Measurements from ENCODE around the gene IL11. TPM values are rescaled to one million over a fixed set of nuclear protein-coding genes. Genes with fewer than 3 reads are reported as not detected.
A peak's percentile ranks its signal among the peaks of the same experiment; 100 is the strongest.

The IL11 gene
- total RNA-seq, 1 experiment from 2014 or later: 0.97 TPM

DNA sequence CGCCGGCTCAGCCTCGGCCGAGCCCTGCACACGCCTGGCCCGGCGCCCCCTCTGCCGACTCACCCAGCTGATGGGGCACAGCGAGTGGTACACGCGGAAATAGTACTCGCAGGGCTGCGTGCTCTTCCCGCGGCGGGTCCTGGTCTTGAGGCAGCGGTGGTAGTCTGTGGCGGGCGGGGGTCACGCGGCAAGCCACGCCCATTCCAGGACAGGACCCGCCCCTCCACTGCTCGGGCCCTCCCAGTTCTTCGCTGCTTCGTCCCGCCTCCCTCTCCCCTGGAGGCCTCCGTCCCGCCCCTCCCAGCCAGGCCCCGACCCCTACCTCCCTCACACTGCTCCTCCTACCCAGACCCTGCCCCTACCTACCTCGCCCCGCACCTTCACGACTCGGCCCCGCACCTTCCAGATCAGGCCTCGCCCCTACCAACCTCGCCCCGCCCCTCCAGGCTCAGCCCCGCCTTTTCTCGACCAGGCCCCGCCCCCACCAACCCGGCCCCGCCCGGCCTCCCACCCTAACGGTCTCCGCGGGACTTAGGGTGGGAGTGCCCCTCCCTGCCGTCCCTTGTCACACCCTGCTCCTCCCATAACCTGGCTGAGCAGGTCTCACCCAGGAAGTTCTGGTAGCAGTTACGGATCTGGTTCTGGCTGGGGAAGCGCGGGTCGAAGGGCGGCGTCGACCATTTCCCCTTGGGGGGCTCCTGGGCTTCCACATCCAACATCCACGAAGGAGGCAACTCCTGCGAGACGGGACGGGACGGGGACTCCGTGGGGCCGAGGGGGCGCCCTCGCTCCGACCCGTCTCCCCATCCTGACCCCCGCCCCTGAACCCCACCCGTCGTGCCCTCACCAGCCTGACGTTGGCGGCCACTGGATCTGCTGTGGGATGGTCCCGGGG lies 16.2 kb downstream of the IL11 start:
- CTCF ChIA-PET: interaction anchor here (0.8 to 3.1 kb wide), 2 partner anchors 15 to 283 kb away, joined by 4 to 13 read pairs; partner anchors contain the start of gene KMT5C
- Mint-ChIP-seq H3K27me3 (ENCODE audit: unreplicated experiment) (peaks cover 82% of the 10 kb centered on the region), H3K4me1 (ENCODE audit: low read depth, unreplicated experiment) (peaks cover 33% of the 10 kb centered on the region), H3K36me3 (ENCODE audit: insufficient read depth, unreplicated experiment) (peaks cover 22% of the 10 kb centered on the region), H3K27ac (ENCODE audit: unreplicated experiment) (no peak overlapping the region), H3K4me3 (ENCODE audit: low read depth, unreplicated experiment) (peak overlapping the region; percentile 79), H3K9me3 (ENCODE audit: low read depth, unreplicated experiment) (no peaks in the 10 kb centered on the region)
- intact Hi-C loops (cut with micrococcal nuclease; ENCODE audit: unreplicated experiment): no loop called here
- BruUV-seq (replicated peaks): no TSS peak
- TF ChIP-seq, protein P1, sequence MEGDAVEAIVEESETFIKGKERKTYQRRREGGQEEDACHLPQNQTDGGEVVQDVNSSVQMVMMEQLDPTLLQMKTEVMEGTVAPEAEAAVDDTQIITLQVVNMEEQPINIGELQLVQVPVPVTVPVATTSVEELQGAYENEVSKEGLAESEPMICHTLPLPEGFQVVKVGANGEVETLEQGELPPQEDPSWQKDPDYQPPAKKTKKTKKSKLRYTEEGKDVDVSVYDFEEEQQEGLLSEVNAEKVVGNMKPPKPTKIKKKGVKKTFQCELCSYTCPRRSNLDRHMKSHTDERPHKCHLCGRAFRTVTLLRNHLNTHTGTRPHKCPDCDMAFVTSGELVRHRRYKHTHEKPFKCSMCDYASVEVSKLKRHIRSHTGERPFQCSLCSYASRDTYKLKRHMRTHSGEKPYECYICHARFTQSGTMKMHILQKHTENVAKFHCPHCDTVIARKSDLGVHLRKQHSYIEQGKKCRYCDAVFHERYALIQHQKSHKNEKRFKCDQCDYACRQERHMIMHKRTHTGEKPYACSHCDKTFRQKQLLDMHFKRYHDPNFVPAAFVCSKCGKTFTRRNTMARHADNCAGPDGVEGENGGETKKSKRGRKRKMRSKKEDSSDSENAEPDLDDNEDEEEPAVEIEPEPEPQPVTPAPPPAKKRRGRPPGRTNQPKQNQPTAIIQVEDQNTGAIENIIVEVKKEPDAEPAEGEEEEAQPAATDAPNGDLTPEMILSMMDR (IDR thresholded peaks at IDR 0.05; ENCODE audit: unreplicated experiment): no peak
- peak; percentile 84 for DNase-seq

DNA sequence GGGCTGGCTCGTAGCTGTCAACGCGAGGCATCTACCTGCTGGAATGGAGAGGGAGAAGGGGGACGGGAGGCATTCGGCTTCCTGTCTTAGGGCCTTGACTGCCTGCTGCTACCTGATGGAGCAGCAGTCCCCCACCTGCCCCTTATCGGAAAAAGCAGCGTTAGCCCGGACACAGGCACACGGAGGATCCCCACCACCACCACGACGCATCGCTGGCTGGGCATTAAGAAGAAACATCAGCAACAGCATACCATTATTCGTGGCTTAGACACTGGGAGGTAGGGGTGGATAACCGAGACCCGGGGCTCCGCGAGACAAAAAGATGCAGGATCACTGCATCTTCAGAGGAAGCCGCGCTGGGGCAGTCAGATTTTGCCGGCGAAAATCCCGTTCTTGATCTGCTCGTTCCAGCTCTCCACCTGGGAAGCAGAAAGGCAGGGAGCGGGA lies 16.9 kb downstream of the IL11 start:
- intact Hi-C loops (cut with micrococcal nuclease; ENCODE audit: unreplicated experiment): no loop called here
- peak overlapping the region; percentile 79 for H3K4me3 Mint-ChIP-seq (ENCODE audit: low read depth, unreplicated experiment)
- H3K27me3 Mint-ChIP-seq (ENCODE audit: unreplicated experiment): peaks cover 75% of the 10 kb centered on the region
- DNase-seq: no peak
- TSS peak; percentile 75 for BruUV-seq (replicated peaks)
- peak overlapping the region; percentile 63 for H3K27ac Mint-ChIP-seq (ENCODE audit: unreplicated experiment)
- TF ChIP-seq, protein P1 (IDR thresholded peaks at IDR 0.05; ENCODE audit: unreplicated experiment): no peak
- CTCF ChIA-PET: interaction anchor here (1.9 to 3.1 kb wide), 2 partner anchors 14 to 31 kb away, joined by 5 to 13 read pairs; partner anchors contain the start of genes KMT5C and TMEM238
- H3K9me3 Mint-ChIP-seq (ENCODE audit: low read depth, unreplicated experiment): no peaks in the 10 kb centered on the region
- H3K4me1 Mint-ChIP-seq (ENCODE audit: low read depth, unreplicated experiment): peaks cover 33% of the 10 kb centered on the region
- peaks cover 22% of the 10 kb centered on the region for H3K36me3 Mint-ChIP-seq (ENCODE audit: insufficient read depth, unreplicated experiment)

DNA sequence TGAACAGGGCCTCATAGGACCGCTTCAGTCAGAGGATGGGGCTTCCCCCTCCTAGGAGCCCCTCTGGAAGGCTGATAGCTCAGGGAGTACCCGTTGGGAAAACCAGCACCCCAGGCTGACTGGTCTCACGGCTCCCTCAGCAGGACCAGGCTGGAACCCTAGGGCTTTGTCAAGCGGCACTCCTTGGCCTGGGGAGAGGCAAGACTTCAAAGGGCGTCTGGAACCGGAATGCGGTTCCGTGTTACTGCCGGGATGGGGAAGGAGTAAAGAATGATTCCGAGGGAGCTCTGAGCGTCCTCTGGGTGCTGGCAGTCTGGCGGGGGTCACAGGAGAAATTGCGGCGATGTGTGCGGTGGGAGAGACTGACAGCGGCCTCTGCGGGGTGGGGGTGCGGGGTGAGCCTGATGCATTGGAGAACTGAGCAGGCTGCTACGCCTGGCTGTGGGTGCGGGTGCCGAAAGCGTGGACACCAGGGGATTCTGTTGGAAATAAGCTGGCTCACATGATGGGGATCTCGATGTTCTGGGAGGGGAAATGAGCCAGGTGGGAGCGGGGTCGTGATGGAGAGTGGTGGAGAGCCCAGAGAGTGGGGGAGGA lies 17.6 kb downstream of the IL11 start:
- peak overlapping the region; percentile 63 for H3K27ac Mint-ChIP-seq (ENCODE audit: unreplicated experiment)
- no TSS peak for BruUV-seq (replicated peaks)
- intact Hi-C loops (cut with micrococcal nuclease; ENCODE audit: unreplicated experiment): no loop called here
- H3K9me3 Mint-ChIP-seq (ENCODE audit: low read depth, unreplicated experiment): no peaks in the 10 kb centered on the region
- CTCF ChIA-PET: interaction anchor here (0.7 to 3.1 kb wide), 4 partner anchors 14 to 31 kb away, joined by 3 to 13 read pairs (median 4); partner anchors contain the start of genes KMT5C and TMEM238
- H3K4me3 Mint-ChIP-seq (ENCODE audit: low read depth, unreplicated experiment): peak overlapping the region; percentile 79
- H3K27me3 Mint-ChIP-seq (ENCODE audit: unreplicated experiment): peaks cover 68% of the 10 kb centered on the region
- peaks cover 28% of the 10 kb centered on the region for H3K36me3 Mint-ChIP-seq (ENCODE audit: insufficient read depth, unreplicated experiment)
- DNase-seq: no peak
- H3K4me1 Mint-ChIP-seq (ENCODE audit: low read depth, unreplicated experiment): peaks cover 33% of the 10 kb centered on the region
- TF ChIP-seq, protein P1 (IDR thresholded peaks at IDR 0.05; ENCODE audit: unreplicated experiment): no peak

DNA sequence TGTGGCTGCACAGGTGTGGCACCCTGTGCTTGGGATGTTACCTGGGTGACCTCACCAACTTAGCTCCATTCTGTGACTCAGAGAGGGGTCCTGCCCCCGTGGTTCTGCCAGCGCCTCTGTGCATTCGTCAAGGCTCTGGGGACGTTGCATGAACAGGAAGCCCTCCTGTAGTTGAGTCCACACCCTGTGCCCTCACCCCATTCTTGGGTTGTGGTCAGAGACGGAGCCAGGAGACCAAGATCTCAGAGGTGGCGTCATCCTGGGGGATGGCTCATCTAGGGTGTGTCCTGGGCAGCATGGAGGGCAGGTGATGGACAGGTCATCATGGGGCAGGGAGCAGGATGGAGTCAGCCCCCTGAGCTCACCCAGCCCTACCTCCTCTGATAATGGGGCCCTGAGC lies 18.2 kb downstream of the IL11 start:
- Mint-ChIP-seq H3K4me1 (ENCODE audit: low read depth, unreplicated experiment) (peaks cover 33% of the 10 kb centered on the region), H3K27me3 (ENCODE audit: unreplicated experiment) (peaks cover 62% of the 10 kb centered on the region), H3K9me3 (ENCODE audit: low read depth, unreplicated experiment) (no peaks in the 10 kb centered on the region), H3K27ac (ENCODE audit: unreplicated experiment) (peak overlapping the region; percentile 63), H3K4me3 (ENCODE audit: low read depth, unreplicated experiment) (peak overlapping the region; percentile 79), H3K36me3 (ENCODE audit: insufficient read depth, unreplicated experiment) (peaks cover 29% of the 10 kb centered on the region)
- TF ChIP-seq, protein P1 (IDR thresholded peaks at IDR 0.05; ENCODE audit: unreplicated experiment): no peak
- CTCF ChIA-PET: interaction anchor here (0.7 to 3.1 kb wide), 4 partner anchors 13 to 32 kb away, joined by 3 to 13 read pairs (median 4); partner anchors contain the start of genes KMT5C and TMEM238
- intact Hi-C loops (cut with micrococcal nuclease; ENCODE audit: unreplicated experiment): no loop called here
- BruUV-seq (replicated peaks): no TSS peak
- DNase-seq: peak; percentile 67

All from Calu3 (cell line).